Transverse colon (tissue), 4 donors: ENCODE measurements around the gene ABCC9.

Experiments
- CTCF ChIP-seq, 5 experiments: fragments of 200-600 bp in 3 of 5; fragments of 450-650 bp in 2 of 5; sonication (generic) in 3 of 5; IDR thresholded peaks; 1 replicate in 2 of 5; 2 replicates in 3 of 5; pipeline ENCODE4 v1.5.1; 2016 to 2017; ENCODE audit warnings: antibody characterized with exemption in 5 of 5, inconsistent platforms in 3 of 5, mild to moderate bottlenecking in 2 of 5, moderate library complexity in 1 of 5
- EP300 ChIP-seq: sonication (generic); formaldehyde crosslinking; IDR thresholded peaks from one replicate; pipeline ENCODE4 v1.6.1; 2017; ENCODE audit warnings: antibody characterized with exemption, low read depth
- POLR2A ChIP-seq: fragments of 450-650 bp; IDR thresholded peaks from one replicate; pipeline ENCODE4 v1.6.1; 2016; ENCODE audit warnings: antibody characterized with exemption, mild to moderate bottlenecking, moderate library complexity
- POLR2AphosphoS5 ChIP-seq, 3 donors: sonication (generic); formaldehyde crosslinking; IDR thresholded peaks; one replicate each; pipeline ENCODE4 v1.6.1; 2016; ENCODE audit warnings: antibody characterized with exemption in 3 of 3

GRCh38 chr12:21852251-21852650 is 89.0 kb downstream of the ABCC9 start:
- TF ChIP-seq POLR2A: no peak
- TF ChIP-seq CTCF (IDR thresholded peaks at IDR 0.05): no peak
- TF ChIP-seq EP300: no peak
- TF ChIP-seq POLR2AphosphoS5 (IDR thresholded peaks at IDR 0.05): no peak
